K562 (cell line): Measurements from ENCODE around the gene EPHA2. TPM values are rescaled to one million over a fixed set of nuclear protein-coding genes. Genes with fewer than 3 reads are reported as not detected.

Source experiments
- IFI16 ChIP-seq: fragments of 250-450 bp; sonication (Bioruptor Pico); IDR thresholded peaks from 2 replicates; pipeline ENCODE4 v2.1.2; 2022; ENCODE audit warnings: mild to moderate bottlenecking, inconsistent platforms
- MEF2D ChIP-seq: conservative IDR thresholded peaks from 2 replicates; pipeline ENCODE4 v1.6.1; 2016; ENCODE audit warnings: low read depth, missing genetic modification characterization, missing compliant biosample characterization
- PBX2 ChIP-seq, 2 experiments: IDR thresholded peaks in 1 of 2; conservative IDR thresholded peaks in 1 of 2; 2 replicates each; pipeline ENCODE4 v1.6.1; 2016; ENCODE audit warnings: low read depth in 2 of 2, mild to moderate bottlenecking in 1 of 2, missing compliant biosample characterization in 1 of 2, missing genetic modification characterization in 1 of 2, moderate library complexity in 1 of 2
- PHF21A ChIP-seq: fragments of 450-650 bp; IDR thresholded peaks from 2 replicates; pipeline ENCODE4 v1.6.1; 2017; ENCODE audit warnings: low read depth, borderline replicate concordance
- SMARCA4 ChIP-seq: fragments of 450-650 bp; IDR thresholded peaks from 2 replicates; pipeline ENCODE4 v1.6.1; 2016
- SP1 ChIP-seq: sonication (generic); formaldehyde crosslinking; IDR thresholded peaks from 2 replicates; pipeline ENCODE4 v1.8.1; 2022; ENCODE audit warnings: mild to moderate bottlenecking, missing genetic modification reagents
- TRIM28 ChIP-seq: fragments of 450-650 bp; IDR thresholded peaks from 2 replicates; pipeline ENCODE4 v1.6.1; 2017
- ZNF586 ChIP-seq: fragments of 450-650 bp; formaldehyde crosslinking; conservative IDR thresholded peaks from 2 replicates; pipeline ENCODE4 v1.4.0; 2020; ENCODE audit warnings: mild to moderate bottlenecking, moderate library complexity
- ZNF780A ChIP-seq: fragments of 250-450 bp; sonication (Bioruptor Pico); IDR thresholded peaks from 2 replicates; pipeline ENCODE4 v1.5.0; 2021; ENCODE audit warnings: mild to moderate bottlenecking
- ZNF830 ChIP-seq: fragments of 250-450 bp; sonication (Bioruptor Pico); IDR thresholded peaks from 2 replicates; pipeline ENCODE4 v1.5.0; 2021; ENCODE audit warnings: mild to moderate bottlenecking
- polyA plus RNA-seq, 8 experiments: library from polyadenylated mRNA; depleted of rRNA in 4 of 8; stranded (reverse) in 5 of 8; unstranded in 3 of 8; fragments of >200 nt; fragmentation: Nextera tagmentation in 2 of 8; fragmentation: Illumina TruSeq in 1 of 8; extraction: Ambion mirVana in 2 of 8; extraction: Trizol in 1 of 8; gene quantifications; 2 replicates each; pipeline versions ENCODE4 v1.2.1 to v1.2.3, GENCODE V29; 2011 to 2014; ENCODE audit warnings: inconsistent platforms in 1 of 8, missing spikeins in 1 of 8
- total RNA-seq, 7 experiments: library from RNA; depleted of rRNA in 6 of 7; stranded (reverse); fragments of >200 nt in 6 of 7; fragmentation: Illumina TruSeq in 2 of 7; extraction: Trizol in 2 of 7; gene quantifications; 2 replicates each; pipeline versions ENCODE4 v1.2.1 to v1.2.3, GENCODE V29; 2011 to 2021; ENCODE audit warnings: low replicate concordance in 1 of 7
- TF ChIP-seq, protein P1 (sequence below): fragments of 200-600 bp; sonication (generic); IDR thresholded peaks from one replicate; pipeline ENCODE4 v1.6.1; 2012; ENCODE audit warnings: mild to moderate bottlenecking, low read depth, low read length, inconsistent platforms

EPHA2 gene
- total and polyA plus RNA-seq, 9 of the 15 experiments (the other 6 are each of a cell fraction or from before 2014, with no cell fraction given) = 0.04 to 0.40 (median 0.07) TPM; not detected in 4

DNA sequence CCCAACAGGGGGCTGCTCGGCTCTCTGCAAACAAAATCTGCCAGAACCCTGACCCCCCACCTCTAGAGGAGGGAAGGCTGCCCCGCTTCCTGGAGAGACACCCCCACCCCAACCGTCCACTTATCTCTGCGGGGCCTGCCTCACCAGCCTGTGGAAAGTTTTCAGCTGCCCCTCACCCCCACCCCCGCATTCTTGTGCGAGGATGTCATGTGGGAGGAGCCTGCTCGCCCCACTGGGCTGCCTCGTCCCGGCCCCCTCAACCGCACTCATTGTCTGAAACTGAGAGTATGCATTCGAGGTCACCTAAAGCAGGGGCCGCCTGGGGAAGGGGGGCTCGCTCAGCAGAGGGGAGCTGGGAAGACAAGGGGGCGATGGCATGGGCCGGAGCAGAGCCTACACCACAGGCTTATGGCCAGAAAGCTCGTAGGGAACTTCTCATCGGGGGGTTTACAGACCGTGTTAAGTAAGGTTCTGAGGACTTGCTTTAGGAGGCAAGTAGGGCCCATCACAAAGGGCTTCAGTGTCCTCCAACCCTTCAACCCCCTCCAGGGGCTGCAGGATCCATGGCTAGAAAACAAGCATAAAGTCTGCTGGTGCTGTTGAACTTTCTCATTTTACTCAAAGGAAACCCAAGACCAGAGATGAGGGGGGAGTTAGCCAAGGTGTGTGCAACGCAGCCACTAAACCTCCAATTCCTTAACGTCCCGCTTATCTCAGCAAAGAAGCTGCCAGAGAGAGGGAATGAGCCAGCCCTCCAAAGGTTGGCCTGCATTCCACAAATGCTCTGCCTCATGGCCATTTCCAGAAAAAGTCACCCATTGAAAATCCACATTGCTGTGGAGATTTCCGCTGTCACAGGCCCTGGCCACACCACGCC, 9.4 kb downstream of the EPHA2 start (continued):
- TF ChIP-seq, protein P1, sequence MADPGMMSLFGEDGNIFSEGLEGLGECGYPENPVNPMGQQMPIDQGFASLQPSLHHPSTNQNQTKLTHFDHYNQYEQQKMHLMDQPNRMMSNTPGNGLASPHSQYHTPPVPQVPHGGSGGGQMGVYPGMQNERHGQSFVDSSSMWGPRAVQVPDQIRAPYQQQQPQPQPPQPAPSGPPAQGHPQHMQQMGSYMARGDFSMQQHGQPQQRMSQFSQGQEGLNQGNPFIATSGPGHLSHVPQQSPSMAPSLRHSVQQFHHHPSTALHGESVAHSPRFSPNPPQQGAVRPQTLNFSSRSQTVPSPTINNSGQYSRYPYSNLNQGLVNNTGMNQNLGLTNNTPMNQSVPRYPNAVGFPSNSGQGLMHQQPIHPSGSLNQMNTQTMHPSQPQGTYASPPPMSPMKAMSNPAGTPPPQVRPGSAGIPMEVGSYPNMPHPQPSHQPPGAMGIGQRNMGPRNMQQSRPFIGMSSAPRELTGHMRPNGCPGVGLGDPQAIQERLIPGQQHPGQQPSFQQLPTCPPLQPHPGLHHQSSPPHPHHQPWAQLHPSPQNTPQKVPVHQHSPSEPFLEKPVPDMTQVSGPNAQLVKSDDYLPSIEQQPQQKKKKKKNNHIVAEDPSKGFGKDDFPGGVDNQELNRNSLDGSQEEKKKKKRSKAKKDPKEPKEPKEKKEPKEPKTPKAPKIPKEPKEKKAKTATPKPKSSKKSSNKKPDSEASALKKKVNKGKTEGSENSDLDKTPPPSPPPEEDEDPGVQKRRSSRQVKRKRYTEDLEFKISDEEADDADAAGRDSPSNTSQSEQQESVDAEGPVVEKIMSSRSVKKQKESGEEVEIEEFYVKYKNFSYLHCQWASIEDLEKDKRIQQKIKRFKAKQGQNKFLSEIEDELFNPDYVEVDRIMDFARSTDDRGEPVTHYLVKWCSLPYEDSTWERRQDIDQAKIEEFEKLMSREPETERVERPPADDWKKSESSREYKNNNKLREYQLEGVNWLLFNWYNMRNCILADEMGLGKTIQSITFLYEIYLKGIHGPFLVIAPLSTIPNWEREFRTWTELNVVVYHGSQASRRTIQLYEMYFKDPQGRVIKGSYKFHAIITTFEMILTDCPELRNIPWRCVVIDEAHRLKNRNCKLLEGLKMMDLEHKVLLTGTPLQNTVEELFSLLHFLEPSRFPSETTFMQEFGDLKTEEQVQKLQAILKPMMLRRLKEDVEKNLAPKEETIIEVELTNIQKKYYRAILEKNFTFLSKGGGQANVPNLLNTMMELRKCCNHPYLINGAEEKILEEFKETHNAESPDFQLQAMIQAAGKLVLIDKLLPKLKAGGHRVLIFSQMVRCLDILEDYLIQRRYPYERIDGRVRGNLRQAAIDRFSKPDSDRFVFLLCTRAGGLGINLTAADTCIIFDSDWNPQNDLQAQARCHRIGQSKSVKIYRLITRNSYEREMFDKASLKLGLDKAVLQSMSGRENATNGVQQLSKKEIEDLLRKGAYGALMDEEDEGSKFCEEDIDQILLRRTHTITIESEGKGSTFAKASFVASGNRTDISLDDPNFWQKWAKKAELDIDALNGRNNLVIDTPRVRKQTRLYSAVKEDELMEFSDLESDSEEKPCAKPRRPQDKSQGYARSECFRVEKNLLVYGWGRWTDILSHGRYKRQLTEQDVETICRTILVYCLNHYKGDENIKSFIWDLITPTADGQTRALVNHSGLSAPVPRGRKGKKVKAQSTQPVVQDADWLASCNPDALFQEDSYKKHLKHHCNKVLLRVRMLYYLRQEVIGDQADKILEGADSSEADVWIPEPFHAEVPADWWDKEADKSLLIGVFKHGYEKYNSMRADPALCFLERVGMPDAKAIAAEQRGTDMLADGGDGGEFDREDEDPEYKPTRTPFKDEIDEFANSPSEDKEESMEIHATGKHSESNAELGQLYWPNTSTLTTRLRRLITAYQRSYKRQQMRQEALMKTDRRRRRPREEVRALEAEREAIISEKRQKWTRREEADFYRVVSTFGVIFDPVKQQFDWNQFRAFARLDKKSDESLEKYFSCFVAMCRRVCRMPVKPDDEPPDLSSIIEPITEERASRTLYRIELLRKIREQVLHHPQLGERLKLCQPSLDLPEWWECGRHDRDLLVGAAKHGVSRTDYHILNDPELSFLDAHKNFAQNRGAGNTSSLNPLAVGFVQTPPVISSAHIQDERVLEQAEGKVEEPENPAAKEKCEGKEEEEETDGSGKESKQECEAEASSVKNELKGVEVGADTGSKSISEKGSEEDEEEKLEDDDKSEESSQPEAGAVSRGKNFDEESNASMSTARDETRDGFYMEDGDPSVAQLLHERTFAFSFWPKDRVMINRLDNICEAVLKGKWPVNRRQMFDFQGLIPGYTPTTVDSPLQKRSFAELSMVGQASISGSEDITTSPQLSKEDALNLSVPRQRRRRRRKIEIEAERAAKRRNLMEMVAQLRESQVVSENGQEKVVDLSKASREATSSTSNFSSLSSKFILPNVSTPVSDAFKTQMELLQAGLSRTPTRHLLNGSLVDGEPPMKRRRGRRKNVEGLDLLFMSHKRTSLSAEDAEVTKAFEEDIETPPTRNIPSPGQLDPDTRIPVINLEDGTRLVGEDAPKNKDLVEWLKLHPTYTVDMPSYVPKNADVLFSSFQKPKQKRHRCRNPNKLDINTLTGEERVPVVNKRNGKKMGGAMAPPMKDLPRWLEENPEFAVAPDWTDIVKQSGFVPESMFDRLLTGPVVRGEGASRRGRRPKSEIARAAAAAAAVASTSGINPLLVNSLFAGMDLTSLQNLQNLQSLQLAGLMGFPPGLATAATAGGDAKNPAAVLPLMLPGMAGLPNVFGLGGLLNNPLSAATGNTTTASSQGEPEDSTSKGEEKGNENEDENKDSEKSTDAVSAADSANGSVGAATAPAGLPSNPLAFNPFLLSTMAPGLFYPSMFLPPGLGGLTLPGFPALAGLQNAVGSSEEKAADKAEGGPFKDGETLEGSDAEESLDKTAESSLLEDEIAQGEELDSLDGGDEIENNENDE = no peak
- TF ChIP-seq TRIM28 (peak; percentile 33; the same call in 1 of the 2 replicates), ZNF830 (CRISPR knock-in tag) (no peak; the same call in 1 of the 2 replicates), PBX2 (CRISPR knock-in tag; IDR thresholded peaks at IDR 0.05; ENCODE audit: low read depth) (no peak), PBX2 (tag; conservative IDR thresholded peaks at IDR 0.05; ENCODE audit: low read depth) (no peak), SP1 (CRISPR knock-in tag) (peak; percentile 35; the same call in 1 of the 2 replicates), ZNF780A (no peak), MEF2D (no peak), IFI16 (no peak), PHF21A (no peak; the same call in none of the 2 replicates), SMARCA4 (peak; percentile 91), ZNF586 (no peak)
